HT-29 (cell line): Measurements from ENCODE around the gene BTBD6. TPM values are rescaled to one million over a fixed set of nuclear protein-coding genes. Genes with fewer than 3 reads are reported as not detected.

Experiments used
- DNase-seq: peaks from one replicate; pipeline ENCODE4 v3.0.0-alpha.2; 2015; ENCODE audit warnings: low spot score
- total RNA-seq: library from RNA; depleted of rRNA; stranded (reverse); fragments of >200 nt; shearing (Covaris generic); gene quantifications from 2 replicates; pipeline ENCODE4 v1.2.3, GENCODE V29; 2014

Gene BTBD6
- total RNA-seq, 1 experiment from 2014 or later, result 72.3 TPM

DNA sequence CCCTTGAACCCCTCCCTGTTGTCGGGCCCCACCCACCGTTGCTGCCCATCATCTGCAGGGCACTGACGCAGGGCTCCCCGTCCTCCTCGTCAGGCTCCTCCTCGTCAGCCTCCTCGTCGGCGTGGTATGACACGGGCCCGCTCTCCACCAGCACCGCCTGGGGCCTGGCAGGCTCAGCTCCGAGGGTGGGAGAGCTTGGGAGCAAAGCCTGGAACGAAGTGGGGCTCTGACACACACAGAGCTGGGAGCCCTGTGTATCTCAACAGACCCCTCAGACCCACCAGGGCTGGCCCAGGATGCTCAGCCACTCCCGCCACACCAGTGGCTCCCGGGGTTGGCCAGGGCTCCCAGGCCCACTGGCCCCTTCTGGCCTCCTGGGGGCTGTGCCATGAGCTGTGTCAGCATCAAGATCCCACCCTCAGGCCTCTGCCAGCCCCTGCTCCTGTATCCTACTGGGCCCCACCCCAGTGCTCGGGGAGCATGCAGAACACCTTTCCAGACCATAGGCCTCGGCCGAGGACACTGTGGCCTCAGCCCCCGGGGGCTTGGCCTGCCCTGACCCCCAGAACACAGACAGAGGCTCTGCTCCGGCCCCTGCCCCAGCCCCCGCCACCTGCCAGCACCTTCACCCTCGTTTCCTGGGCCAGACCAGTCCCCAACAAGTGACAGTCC is 37.1 kb upstream of the BTBD6 start:
- DNase-seq, result no peak

DNA sequence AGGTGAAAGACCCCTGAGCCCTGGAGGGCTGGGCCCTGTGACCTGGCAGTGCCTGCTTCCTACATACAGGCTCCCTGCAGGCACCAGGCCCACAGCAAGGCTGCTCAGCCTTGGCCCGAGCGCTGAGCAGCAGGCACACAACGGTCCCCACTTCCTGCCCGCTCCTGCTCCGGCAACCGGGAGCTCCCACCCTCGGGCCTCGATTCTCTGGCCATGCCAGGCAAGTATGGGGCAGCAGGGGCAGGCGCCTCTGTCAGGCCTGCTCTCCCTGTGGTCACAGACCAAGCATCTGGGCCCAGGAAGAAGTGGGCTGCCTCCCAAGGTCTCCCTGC is 36.6 kb upstream of the BTBD6 start:
- DNase-seq, result no peak

DNA sequence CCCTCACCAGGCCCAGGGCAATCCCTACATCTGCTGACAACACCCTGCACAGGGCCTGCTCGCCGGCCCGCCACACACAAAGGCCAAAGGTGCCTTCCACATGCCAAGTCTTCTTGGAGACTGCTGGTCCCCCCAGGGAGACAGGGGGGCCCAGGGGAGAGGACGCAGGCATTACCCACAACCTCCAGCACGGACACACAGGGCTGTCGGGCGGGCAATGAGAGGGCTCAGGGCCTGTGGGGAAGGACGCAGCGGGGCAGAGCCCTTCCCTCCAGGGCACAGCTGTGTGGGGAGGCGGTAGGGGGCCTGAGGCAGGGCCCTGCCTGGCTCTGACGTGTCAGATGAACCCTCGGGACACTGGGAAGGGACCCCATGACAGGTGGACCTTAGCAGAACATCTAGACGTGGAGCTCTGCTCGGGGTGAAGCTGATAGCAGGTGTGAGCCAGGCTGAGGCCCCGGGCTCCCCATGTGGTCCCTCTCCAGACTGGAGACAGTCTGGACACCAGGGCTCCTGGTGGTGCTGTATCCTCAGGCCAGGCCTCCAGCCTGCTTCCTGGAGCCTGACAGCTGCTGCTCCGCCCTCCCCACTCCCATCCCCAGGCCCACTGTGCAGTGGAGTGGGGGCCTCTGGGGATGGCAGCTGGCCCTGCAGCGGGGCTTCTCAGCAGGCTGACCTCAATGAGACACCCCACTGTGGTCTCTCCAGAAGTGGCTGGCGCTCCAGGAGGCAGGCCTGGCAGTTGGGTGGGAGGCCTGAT is 35.6 kb upstream of the BTBD6 start:
- DNase-seq, result no peak

DNA sequence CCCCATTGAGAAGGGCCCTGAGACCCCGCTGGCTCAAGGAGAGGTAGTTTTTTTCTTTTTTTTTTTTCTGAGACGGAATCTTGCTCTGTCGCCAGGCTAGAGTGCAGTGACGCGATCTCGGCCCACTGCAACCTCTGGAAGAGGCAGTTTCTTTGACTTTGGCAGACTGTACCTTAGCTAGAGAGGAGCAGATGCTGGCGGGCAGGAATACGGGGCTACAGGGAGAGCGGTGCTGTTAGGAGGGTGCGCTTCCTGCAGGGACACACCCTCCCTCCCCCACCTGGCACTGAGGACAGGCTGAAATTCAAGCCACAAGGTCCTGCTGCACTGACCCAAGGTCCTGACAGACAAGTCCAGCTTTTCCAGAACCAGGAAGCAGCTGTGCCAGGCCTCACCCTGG is 35.0 kb upstream of the BTBD6 start:
- DNase-seq, result no peak

DNA sequence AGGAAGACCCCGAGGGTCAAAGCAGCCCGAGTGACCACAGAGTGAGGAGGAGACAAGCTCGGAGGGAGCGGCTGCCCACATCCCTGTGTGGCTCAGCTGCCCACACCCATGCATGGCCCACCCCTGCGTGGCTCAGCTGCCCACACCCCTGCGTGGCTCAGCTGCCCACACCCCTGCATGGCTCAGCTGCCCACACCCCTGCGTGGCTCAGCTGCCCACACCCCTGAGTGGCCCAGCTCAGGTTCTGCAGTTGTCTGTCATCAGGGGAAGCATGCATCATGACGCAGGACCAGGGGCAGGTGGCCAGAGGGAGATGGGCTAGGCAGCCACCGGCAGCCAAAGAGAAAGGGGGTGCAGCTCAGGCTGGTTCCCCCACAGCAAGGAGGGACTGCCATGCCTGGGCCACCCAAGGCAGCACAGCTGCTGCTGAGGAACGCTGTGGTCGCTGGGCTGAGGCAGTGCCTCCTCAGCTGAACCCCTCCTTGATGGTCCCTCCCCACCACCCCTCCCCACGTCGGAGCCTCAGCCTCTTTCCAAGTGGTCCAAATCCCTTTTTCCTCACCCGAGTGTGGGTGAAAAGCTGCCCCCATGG is 33.9 kb upstream of the BTBD6 start:
- no peak for DNase-seq

DNA sequence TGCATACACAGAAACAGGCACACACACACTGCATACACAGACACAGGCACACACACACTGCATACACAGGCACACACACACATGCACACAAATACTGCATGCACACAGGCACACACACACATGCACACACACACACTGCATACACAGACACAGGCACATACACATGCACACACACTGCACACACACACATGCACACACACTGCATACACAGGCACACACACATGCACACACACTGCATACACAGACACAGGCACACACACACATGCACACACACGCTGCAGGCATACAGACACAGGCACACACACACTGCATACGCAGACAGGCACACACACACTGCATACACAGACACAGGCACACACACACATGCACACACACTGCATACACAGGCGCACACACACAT is 32.7 kb upstream of the BTBD6 start:
- no peak for DNase-seq

DNA sequence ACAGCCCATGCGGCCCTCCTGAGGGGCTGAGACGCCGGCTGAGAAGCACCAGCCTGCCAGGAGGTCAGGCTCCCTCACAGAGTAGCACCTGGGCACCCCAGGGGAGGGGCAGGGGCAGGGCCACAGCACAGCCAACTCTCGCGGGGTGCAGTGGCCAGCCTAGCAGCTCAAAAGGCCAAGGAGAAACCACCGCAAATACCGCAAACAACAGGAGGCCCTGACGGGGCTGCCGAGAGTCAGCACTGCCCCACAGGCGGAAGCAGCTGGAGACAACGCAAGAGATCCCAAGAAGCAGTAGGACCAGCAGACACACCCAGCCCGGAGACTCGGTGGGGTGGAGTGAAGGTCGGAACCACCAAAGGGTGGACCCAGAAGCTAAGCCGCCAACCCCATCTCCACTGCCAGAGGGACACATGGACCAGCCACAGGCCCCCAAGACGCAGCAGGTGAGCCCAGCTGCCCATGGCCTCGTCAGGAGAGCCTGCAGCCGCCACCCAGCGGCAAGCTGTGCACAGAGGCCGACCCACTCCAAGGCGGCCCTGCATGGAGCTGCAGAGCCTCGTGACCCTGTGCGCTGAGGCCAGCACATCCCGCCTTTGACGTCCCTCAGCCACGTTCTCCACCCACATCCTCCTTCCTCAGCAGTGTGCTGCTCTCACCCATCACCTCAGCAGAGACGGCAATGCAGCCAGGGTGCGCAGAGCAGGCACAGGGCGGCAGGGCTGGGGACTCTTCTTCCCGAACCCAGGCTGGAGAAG is 31.7 kb upstream of the BTBD6 start:
- DNase-seq, result no peak

DNA sequence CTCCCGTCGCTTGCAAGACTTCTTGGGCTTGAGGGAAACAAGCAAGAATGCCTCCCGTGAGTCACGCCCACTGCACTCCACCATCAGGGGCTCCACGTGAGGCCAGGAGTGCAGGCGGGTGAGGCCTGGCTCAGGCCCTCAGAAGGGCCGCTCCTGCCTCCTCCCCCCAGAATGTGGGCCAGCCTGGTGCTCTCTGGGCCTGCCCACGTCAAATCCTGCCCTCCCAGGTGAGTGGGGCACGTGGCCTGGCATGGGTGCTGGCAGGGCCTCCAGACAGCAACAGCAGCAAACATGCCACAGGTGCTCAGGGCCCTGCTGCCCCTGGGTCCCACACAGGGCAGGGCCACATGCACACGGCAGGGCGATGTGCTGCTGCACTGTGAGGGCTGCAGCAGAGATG is 30.6 kb upstream of the BTBD6 start:
- DNase-seq, result no peak

DNA sequence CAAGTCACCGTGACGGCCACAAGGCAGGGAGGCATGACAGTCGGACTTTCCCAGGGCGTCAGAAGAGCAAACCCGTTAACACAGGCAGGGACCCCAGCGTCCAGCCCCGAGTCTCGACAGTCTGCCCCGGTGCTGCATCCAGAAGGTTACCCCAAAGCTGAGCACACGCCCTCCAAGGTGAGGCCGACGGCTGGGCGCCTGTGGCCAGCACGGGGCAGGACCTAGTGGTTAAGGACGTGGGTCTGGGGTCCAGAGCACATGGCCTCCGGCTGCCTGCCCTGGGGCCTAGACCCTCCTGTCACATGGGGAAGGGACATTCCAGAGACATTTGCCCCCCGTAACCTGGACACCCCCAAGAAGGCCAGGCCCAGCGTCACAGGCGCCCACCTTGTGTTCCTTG is 29.7 kb upstream of the BTBD6 start:
- DNase-seq, result no peak

DNA sequence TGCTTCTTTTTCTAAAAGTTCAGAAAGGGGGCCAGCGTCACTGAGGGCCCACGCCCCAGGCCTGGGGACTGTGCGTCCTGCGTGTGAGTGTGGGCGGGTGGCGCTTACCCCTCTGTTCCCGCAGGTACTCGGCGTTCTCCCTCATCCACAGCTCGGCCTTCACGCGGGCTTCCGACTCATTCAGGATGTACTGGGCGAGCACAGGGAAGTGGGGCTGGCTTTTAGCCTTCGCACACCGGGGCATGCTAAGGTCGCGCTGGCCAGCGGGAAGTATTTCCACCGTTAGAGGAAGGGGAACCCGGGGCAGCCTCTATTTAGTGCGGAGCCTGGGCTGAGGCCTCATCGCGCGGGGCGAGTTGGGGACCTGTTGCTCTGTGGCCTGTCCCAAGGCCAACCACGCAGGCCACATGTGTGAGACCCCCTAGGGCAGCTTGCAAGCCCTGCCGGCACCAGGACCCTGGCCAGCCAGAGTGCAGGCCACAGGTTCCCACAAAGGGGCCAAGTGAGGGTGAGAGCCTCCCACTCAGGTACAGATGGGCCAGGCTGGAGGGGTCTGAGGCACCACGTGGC is 29.2 kb upstream of the BTBD6 start:
- no peak for DNase-seq

DNA sequence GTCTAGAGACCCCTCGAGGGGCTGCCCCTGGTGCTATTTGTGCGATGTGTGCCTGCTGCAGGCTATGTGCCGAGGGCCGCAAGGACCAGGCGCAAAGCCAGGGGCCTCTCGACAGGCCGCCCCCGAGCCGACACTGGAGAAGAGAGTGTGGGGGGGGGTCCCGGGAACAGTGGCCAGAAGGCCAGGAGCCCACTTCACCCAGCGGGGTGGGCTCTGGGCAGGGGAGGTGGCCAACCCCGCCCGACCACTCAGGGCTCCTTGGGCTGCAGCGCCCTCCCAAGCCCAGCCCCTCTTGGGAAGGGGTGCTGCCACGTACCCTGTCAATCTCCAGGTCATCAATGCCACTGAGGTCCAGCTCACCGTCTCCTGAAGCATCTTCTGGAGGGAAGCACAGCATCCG is 28.6 kb upstream of the BTBD6 start:
- no peak for DNase-seq

DNA sequence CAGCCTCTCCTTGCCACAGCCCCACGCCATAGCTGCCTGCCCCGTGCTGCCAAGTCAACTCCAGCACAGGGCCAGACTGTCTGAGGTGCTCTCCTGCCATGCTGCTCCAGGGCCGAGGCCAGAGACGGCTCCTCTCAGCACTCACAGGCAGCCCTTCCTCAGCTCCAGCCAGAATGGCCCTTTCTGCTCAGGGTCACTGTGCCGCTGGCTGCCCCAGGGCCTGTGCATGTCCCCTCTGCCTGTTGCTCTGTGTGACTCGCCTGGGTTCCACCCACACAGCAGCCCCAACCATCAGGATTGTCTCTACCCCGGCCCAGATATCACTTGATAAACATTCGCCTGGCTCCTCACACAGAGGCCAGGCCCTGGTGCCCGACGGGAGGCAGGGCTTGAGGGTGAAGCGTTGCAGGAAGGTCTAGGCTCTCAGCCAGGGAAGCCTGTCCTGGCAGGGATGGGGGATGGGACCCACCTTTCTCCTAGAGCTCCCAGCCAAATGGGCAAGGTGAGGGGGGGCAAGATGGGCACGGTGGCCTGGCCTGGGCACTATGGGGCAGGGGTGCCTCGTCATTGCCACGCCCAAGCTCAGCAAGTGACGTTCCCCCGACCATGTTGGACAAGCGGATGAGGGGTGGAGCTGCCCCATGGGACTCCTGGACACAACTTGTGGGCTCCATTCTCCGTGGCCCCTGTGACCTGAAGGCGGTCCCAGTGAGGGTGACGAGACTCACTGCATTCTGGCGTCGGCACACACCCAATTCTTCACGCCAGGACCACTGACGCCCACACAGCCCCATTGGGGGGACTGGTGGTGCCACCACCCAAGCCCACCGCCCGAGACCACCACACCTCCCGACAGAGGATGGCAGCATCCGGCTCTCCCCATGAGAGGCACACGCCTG is 27.4 kb upstream of the BTBD6 start:
- DNase-seq, result no peak

DNA sequence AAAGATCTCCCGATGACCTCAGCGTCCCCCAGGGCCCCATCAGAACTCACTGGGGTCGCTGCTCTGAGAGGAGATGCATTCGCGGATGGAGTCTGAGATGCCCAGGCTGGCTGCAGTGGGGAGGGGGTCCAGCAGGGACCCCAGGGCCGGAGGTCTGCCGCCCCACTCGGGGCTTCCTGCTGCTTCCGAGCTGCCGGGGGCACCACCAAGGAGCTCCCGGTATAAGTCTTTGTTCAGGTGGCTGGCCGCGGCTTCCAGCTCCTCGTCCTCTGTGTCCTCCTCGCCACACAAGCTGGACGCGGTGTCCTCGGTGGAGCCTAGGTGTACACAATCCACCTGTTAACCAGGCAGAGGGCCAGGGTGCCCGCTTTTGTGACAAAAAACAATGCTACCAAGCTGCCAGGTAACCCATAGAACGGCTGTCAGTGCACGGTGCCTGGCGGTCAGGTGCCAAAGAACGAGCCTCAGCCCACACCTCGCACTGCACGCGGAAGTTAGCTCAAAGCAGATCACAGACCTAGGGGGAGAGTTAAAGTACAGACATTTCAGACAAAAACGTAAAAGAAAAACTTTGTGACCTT is 26.6 kb upstream of the BTBD6 start:
- DNase-seq, result no peak

DNA sequence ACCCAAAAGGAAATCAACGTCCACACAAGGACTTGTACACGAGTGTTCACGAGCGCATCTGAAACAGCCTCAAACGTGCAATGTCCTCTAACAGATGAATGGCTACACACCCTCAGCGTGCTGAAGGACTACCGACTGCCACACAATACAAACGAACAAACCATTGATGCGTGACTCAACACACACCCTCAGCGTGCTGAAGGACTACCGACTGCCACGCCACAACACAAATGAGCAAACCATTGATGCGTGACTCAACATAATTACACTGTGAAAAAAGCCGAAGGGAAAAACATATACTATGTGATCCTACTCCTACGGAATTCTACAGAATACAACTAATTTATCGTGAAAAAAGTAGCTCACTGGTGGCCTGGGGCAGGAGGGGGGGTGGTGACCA is 25.1 kb upstream of the BTBD6 start:
- no peak for DNase-seq

DNA sequence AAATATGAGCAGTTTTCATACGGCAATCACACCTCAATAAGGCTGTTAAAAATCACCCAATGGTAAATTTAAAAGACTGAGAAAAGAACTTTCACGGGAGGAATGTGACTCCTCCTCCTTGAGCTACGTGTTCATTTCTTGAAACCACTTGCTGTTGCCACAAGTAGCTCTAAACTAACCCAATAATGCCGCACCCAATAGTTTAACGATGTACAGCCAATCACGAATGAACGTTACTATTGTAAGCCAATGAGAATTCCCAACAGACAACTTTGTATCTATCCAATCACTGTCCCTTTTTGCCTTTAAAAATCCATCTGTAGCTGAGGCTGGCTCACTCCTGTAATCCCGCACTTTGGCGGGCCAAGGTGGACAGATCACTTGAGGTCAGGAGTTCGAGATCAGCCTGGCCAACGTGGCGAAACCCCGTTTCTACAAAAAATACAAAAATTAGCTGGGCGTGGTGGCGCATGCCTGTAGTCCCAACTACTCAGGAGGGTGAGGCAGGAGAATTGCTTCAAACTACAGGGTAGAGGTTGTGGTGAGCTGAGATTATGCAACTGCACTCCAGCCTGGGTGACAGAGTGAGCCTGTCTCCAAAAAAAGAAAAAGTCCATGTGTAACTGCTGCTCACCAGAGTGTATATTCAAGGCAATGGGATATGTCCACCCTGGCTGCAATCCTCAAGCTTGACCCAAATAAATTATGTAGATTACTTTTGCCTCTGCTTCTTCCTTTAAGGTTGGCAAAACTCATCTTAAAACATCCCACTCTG is 24.4 kb upstream of the BTBD6 start:
- DNase-seq, result no peak

DNA sequence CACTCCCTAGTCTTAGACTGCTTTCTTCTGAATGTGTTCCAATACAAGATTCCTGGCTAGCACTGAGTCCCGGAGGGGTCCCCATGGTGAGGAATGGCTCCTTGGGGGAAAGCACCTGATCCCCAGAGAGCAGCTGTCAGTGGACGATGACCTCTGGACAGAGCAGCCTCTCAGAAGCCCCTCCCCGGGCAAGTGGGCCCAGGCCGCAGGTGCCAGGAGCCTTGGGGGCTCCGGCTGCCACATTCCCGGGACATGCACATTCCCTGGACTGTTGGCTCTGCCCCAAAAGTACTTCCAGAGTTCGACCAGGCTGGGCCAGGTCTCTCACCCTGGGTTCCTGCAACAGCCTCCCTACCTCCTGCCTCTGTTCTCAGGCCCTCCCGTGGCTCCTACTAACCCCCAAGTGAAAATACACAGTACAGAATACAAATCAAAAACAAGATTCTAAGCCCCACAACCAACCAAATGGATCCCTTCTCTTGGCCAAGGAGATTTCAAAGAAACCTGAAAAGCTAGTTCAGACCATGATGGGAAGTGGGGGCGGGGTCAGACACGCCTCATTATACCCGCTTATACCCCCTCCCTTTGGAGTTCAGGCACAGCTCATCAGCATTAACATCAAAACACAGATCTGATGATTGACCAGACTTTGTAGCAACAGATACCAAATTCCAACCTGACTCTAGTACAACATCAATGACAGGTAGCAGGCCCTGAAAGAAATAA is 23.3 kb upstream of the BTBD6 start:
- no peak for DNase-seq

DNA sequence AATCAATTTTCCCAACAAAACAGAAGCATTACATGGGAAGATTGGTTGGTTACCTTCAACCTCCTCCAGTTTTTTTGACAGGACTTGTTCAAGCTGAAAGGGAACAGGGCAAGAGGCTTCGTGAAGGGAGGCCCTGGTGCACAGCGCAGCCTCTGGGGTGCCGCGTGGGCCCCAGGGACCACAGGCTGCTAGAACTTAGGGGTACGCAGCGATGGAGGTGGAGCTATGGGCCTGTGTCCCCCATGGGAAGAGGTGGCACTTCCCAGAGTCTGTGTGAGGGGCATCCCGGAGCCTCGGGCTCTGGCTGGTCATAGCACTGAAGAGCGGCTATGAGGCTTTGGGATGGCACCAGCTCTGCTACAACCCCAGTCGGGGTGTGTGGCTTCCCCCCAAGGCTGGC is 22.1 kb upstream of the BTBD6 start:
- DNase-seq, result no peak

DNA sequence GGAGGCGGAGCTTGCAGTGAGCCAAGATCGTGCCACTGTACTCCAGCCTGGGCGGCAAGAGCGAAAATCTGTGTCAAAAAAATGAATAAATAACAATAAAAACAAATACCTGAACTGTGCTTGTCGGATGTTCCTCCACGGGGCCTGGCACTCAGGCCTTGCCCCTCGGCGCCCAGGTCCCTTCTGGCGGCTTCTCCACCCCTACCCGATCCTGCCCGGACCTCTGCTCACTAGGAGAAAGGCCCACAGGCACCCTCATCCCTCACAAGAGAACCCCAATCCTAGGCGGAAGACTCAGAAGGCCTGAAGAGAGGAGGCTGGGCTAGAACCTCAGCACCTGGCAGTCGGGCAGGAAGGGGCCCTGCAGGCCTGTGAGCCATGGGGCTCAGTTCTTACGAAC is 21.0 kb upstream of the BTBD6 start:
- no peak for DNase-seq

DNA sequence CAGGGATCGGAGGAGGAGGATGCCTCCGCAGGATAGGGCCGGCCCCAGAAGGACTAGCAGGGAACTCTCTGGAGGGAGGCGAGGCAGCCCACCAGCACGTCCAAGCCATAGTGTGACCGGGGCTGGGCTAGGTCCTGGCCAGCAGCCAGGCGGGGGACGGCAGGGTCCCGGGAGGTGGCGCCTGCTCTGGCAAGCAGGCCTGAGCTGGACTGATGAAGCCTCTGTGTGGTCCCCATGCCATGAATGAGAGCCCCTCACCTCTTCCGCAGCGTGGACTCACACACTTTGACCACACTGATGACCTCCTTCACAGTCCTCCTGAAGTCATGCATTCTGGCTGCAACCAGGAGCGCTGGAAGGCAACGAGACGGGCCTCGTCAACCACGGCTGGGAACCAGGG is 19.8 kb upstream of the BTBD6 start:
- no peak for DNase-seq
